HG03521 (cell line): ENCODE measurements around the gene ZBTB26.

Source experiments
- ATAC-seq: cut with Tn5 transposase; IDR thresholded peaks from one replicate; pipeline ENCODE4 v1.9.1; 2021; ENCODE audit warnings: mild to moderate bottlenecking, moderate library complexity; ENCODE audit not compliant: unreplicated experiment

Gene ZBTB26

GRCh38 chr9:122931226-122932121 is at the start of gene ZBTB26:
Gene ZBTB26, minus strand, starts transcription at chr9:122931512. Its CDS starts 11,578 bp downstream, at chr9:122919934.
- ATAC-seq: peak; percentile 97

- no peak for ATAC-seq
These were observed 47.3 kb upstream of the ZBTB26 start for GRCh38 chr9:122978601-122979000.

GRCh38 chr9:122975196-122975595 is 43.9 kb upstream of the ZBTB26 start:
- ATAC-seq: no peak

GRCh38 chr9:122961139-122961538 is 29.8 kb upstream of the ZBTB26 start:
- ATAC-seq: no peak

- ATAC-seq: no peak
These were observed 24.6 kb upstream of the ZBTB26 start for GRCh38 chr9:122955961-122956360.

GRCh38 chr9:122954253-122954691 is 23.0 kb upstream of the ZBTB26 start:
- ATAC-seq: no peak

GRCh38 chr9:122951056-122951455 is 19.7 kb upstream of the ZBTB26 start:
- ATAC-seq: no peak

GRCh38 chr9:122950263-122950662 is 19.0 kb upstream of the ZBTB26 start:
- no peak for ATAC-seq

- no peak for ATAC-seq
These were observed 18.4 kb upstream of the ZBTB26 start for GRCh38 chr9:122949696-122950095.

- ATAC-seq: no peak
These were observed 17.0 kb upstream of the ZBTB26 start for GRCh38 chr9:122948313-122948712.

GRCh38 chr9:122946461-122947005 is 15.2 kb upstream of the ZBTB26 start:
- no peak for ATAC-seq

GRCh38 chr9:122944960-122945888 is 13.9 kb upstream of the ZBTB26 start:
- no peak for ATAC-seq

GRCh38 chr9:122941582-122942234 is 10.4 kb upstream of the ZBTB26 start:
- no peak for ATAC-seq

GRCh38 chr9:122940749-122941581 is 9.7 kb upstream of the ZBTB26 start, which contains the start of gene RABGAP1:
Gene RABGAP1, plus strand, starts transcription at chr9:122941020. Its CDS starts 16,040 bp downstream, at chr9:122957060.
- ATAC-seq: peak; percentile 98

- ATAC-seq: no peak
These were observed 9.1 kb upstream of the ZBTB26 start for GRCh38 chr9:122940454-122940748.

- no peak for ATAC-seq
These were observed 8.3 kb upstream of the ZBTB26 start for GRCh38 chr9:122939601-122940000.

- ATAC-seq: no peak
These were observed 5.6 kb upstream of the ZBTB26 start for GRCh38 chr9:122936883-122937282.

GRCh38 chr9:122936464-122936863 is 5.2 kb upstream of the ZBTB26 start:
- ATAC-seq: no peak

GRCh38 chr9:122930541-122931225 is 629 bp downstream of the ZBTB26 start:
- ATAC-seq: no peak
